ENCODE results near the gene IGFBP6.

Gene IGFBP6

GRCh38 chr12:53143355-53143754 lies 45.9 kb downstream of the IGFBP6 start:
- CTCF ChIA-PET = no interaction called here

DNA sequence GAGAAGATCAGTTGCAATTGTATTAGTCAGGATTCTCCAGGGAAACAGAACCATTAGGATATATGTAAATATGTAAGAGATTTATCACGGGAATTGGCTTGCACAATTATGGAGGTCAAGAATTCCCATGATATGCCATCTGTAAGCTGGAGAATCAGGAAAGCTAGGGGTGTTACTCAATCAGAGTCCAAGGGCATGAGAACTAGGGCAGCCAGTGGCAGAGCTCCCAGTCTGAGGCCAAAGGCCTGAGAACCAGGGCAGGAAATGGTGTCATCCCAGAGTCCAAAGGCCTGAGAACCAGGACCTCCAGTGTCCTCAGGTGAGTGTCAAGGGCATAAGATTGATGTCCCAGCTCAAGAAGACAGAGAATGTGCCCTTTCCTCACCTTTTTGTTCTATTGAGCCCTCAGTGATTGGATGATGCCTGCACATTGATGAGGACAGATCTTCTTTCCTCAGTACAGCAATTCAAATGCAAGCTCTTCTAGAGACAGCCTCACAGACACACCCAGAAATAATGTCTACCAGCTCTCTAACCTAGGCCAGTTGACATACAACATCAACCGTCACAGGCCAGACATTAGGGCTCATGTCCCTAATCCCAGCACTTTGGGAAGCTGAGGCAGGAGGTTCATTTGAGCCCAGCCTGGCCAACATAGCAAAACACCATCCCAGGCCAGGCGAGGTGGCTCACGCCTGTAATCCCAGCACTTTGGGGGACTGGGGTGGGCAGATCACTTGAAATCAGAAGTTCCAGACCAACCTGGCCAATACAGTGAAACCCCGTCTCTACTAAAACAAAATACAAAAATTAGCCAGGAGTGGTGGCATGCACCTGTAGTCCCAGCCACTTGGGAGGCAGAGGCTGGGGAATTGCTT lies 48.2 kb downstream of the IGFBP6 start:
- Histone ChIP-seq H3K27me3 (replicated peaks in 2 of 5; ENCODE audit: control insufficient read depth in 4 of 5, insufficient read depth in 5 of 5, low read length in 4 of 5) (no peaks in the 10 kb centered on the region), H3K27ac (ENCODE audit: insufficient read depth in 1 of 2, low read depth in 1 of 2, low read length in 2 of 2, poor library complexity in 1 of 2, severe bottlenecking in 2 of 2) (no peak overlapping the region), H3K9me3 (ENCODE audit: control extremely low read depth in 1 of 5, control insufficient read depth in 4 of 5, insufficient read depth in 2 of 5, low read depth in 1 of 5, low read length in 4 of 5) (no peaks in the 10 kb centered on the region), H3K4me1 (ENCODE audit: control extremely low read depth in 1 of 4, control insufficient read depth in 4 of 4, insufficient read depth in 4 of 4, low read length in 3 of 4) (no peaks in the 10 kb centered on the region), H3K36me3 (ENCODE audit: control insufficient read depth in 4 of 4, insufficient read depth in 4 of 4, low read length in 3 of 4) (no peaks in the 10 kb centered on the region), H3K4me3 (ENCODE audit: control insufficient read depth in 1 of 7, extremely low read depth in 1 of 7, insufficient read depth in 4 of 7, low read depth in 2 of 7, low read length in 6 of 7) (no peak overlapping the region)
- POLR2A ChIA-PET = interaction anchor here (0.6 kb wide), 1 partner anchor 127 kb away, joined by 3 read pairs; no protein-coding TSS in a partner anchor
- CTCF ChIA-PET = interaction anchor here (1.8 to 1.9 kb wide), 2 partner anchors 14 to 176 kb away, joined by 3 to 7 read pairs; partner anchors contain the start of gene AAAS
- no peak for DNase-seq
- WGBS (ENCODE audit: insufficient coverage) = 100% methylated on average over 3 of the region's 5 CpGs

More at GRCh38 chr12:53143355-53143754, 45.9 kb downstream of the IGFBP6 start:
- Histone ChIP-seq H3K4me3 (ENCODE audit: control insufficient read depth in 1 of 7, extremely low read depth in 1 of 7, insufficient read depth in 4 of 7, low read depth in 2 of 7, low read length in 6 of 7) (no peak overlapping the region), H3K27ac (ENCODE audit: insufficient read depth in 1 of 2, low read depth in 1 of 2, low read length in 2 of 2, poor library complexity in 1 of 2, severe bottlenecking in 2 of 2) (no peak overlapping the region), H3K27me3 (replicated peaks in 2 of 5; ENCODE audit: control insufficient read depth in 4 of 5, insufficient read depth in 5 of 5, low read length in 4 of 5) (no peaks in the 10 kb centered on the region), H3K4me1 (ENCODE audit: control extremely low read depth in 1 of 4, control insufficient read depth in 4 of 4, insufficient read depth in 4 of 4, low read length in 3 of 4) (no peaks in the 10 kb centered on the region), H3K9me3 (ENCODE audit: control extremely low read depth in 1 of 5, control insufficient read depth in 4 of 5, insufficient read depth in 2 of 5, low read depth in 1 of 5, low read length in 4 of 5) (peaks cover 0 to 10% (median 6%) of the 10 kb centered on the region in 5 experiments), H3K36me3 (ENCODE audit: control insufficient read depth in 4 of 4, insufficient read depth in 4 of 4, low read length in 3 of 4) (no peaks in the 10 kb centered on the region)
- no peak for DNase-seq
- WGBS (ENCODE audit: insufficient coverage) = 97% methylated on average over 4 of the region's 4 CpGs
- POLR2A ChIA-PET = no interaction called here

DNA sequence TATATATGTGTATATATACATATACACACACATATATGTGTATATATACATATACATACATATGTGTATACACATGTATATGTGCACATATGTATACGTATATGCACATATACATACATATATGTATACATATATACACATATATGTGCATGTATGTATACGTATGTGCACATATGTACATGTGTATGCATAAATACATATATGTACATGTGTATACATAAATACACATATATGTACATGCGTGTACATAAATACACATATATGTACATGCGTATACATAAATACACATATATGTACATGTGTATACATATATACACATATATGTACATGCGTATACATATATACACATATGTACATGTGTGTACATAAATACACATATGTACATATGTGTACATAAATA lies 49.7 kb downstream of the IGFBP6 start:
- H3K9me3 ChIP-seq (ENCODE audit: control extremely low read depth in 1 of 5, control insufficient read depth in 4 of 5, insufficient read depth in 2 of 5, low read depth in 1 of 5, low read length in 4 of 5) = no peaks in the 10 kb centered on the region
- no peak for DNase-seq
- H3K27ac ChIP-seq (ENCODE audit: insufficient read depth in 1 of 2, low read depth in 1 of 2, low read length in 2 of 2, poor library complexity in 1 of 2, severe bottlenecking in 2 of 2) = no peak overlapping the region
- ChIA-PET CTCF (interaction anchor here (1.6 to 1.9 kb wide), 2 partner anchors 13 to 67 kb away, joined by 3 to 7 read pairs; no protein-coding TSS in a partner anchor), POLR2A (no interaction called here)
- no peaks in the 10 kb centered on the region for H3K36me3 ChIP-seq (ENCODE audit: control insufficient read depth in 4 of 4, insufficient read depth in 4 of 4, low read length in 3 of 4)
- H3K27me3 ChIP-seq (replicated peaks in 2 of 5; ENCODE audit: control insufficient read depth in 4 of 5, insufficient read depth in 5 of 5, low read length in 4 of 5) = no peaks in the 10 kb centered on the region
- H3K4me1 ChIP-seq (ENCODE audit: control extremely low read depth in 1 of 4, control insufficient read depth in 4 of 4, insufficient read depth in 4 of 4, low read length in 3 of 4) = no peaks in the 10 kb centered on the region
- no CpG with 5 or more reads among the region's 5 CpGs for WGBS (ENCODE audit: insufficient coverage)
- H3K4me3 ChIP-seq (ENCODE audit: control insufficient read depth in 1 of 7, extremely low read depth in 1 of 7, insufficient read depth in 4 of 7, low read depth in 2 of 7, low read length in 6 of 7) = no peak overlapping the region

GRCh38 chr12:53147653-53148052 lies 50.2 kb downstream of the IGFBP6 start:
- no peak for DNase-seq
- Histone ChIP-seq H3K4me1 (ENCODE audit: control extremely low read depth in 1 of 4, control insufficient read depth in 4 of 4, insufficient read depth in 4 of 4, low read length in 3 of 4) (no peaks in the 10 kb centered on the region), H3K4me3 (ENCODE audit: control insufficient read depth in 1 of 7, extremely low read depth in 1 of 7, insufficient read depth in 4 of 7, low read depth in 2 of 7, low read length in 6 of 7) (no peak overlapping the region), H3K27ac (ENCODE audit: insufficient read depth in 1 of 2, low read depth in 1 of 2, low read length in 2 of 2, poor library complexity in 1 of 2, severe bottlenecking in 2 of 2) (no peak overlapping the region), H3K27me3 (replicated peaks in 2 of 5; ENCODE audit: control insufficient read depth in 4 of 5, insufficient read depth in 5 of 5, low read length in 4 of 5) (no peaks in the 10 kb centered on the region), H3K36me3 (ENCODE audit: control insufficient read depth in 4 of 4, insufficient read depth in 4 of 4, low read length in 3 of 4) (no peaks in the 10 kb centered on the region), H3K9me3 (ENCODE audit: control extremely low read depth in 1 of 5, control insufficient read depth in 4 of 5, insufficient read depth in 2 of 5, low read depth in 1 of 5, low read length in 4 of 5) (no peaks in the 10 kb centered on the region)
- ChIA-PET POLR2A (no interaction called here), CTCF (interaction anchor here (1.6 kb wide), 1 partner anchor 66 kb away, joined by 3 read pairs; no protein-coding TSS in a partner anchor)
- no CpG with 5 or more reads among the region's 15 CpGs for WGBS (ENCODE audit: insufficient coverage)

DNA sequence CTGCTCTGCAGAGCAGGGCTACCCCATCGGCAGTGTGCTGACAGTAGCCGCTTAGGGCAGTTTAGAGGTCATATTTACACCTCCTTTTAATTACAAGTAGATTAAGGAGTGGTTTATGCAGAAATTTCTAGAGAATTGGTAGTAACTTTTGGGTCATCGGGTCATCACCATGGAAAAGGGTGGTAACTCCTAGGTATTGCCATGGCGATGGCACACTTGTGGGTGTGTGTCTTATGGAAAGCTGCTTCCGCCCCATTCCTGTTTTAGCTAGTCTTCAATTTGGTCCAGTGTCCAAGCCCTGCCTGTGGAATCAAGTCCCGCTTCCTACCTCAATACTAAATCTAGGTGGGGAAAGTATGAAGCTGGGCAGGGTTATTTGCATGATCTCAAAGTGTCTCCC lies 53.6 kb downstream of the IGFBP6 start:
- CTCF ChIA-PET = interaction anchor here (0.7 to 1.4 kb wide), 3 partner anchors 9 to 46 kb away, joined by 3 to 11 read pairs (median 3); no protein-coding TSS in a partner anchor
- H3K27ac ChIP-seq (ENCODE audit: insufficient read depth in 1 of 2, low read depth in 1 of 2, low read length in 2 of 2, poor library complexity in 1 of 2, severe bottlenecking in 2 of 2) = no peak overlapping the region
- WGBS (ENCODE audit: insufficient coverage) = 100% methylated on average over 2 of the region's 6 CpGs

More for the DNA sequence above, 53.6 kb downstream of the IGFBP6 start:
- no peak for DNase-seq
- H3K36me3 ChIP-seq (ENCODE audit: control insufficient read depth in 4 of 4, insufficient read depth in 4 of 4, low read length in 3 of 4) = no peaks in the 10 kb centered on the region
- no peaks in the 10 kb centered on the region for H3K27me3 ChIP-seq (replicated peaks in 2 of 5; ENCODE audit: control insufficient read depth in 4 of 5, insufficient read depth in 5 of 5, low read length in 4 of 5)
- H3K9me3 ChIP-seq (ENCODE audit: control extremely low read depth in 1 of 5, control insufficient read depth in 4 of 5, insufficient read depth in 2 of 5, low read depth in 1 of 5, low read length in 4 of 5) = no peaks in the 10 kb centered on the region
- H3K4me3 ChIP-seq (ENCODE audit: control insufficient read depth in 1 of 7, extremely low read depth in 1 of 7, insufficient read depth in 4 of 7, low read depth in 2 of 7, low read length in 6 of 7) = no peak overlapping the region
- POLR2A ChIA-PET = no interaction called here
- no peaks in the 10 kb centered on the region for H3K4me1 ChIP-seq (ENCODE audit: control extremely low read depth in 1 of 4, control insufficient read depth in 4 of 4, insufficient read depth in 4 of 4, low read length in 3 of 4)

Measured in common myeloid progenitor, CD34-positive (primary cell).